K562 treated with DMSO at 1 percent for 48 hours (cell line): Measurements from ENCODE around the gene C22orf42. TPM values are rescaled to one million over a fixed set of nuclear protein-coding genes. Genes with fewer than 3 reads are reported as not detected.

ENCODE experiments used
- total RNA-seq: library from RNA; unstranded; fragments of 300-600 nt; gene quantifications from 2 replicates; pipeline ENCODE4 v1.2.3, GENCODE V29; 2022; ENCODE audit warnings: low replicate concordance; ENCODE audit errors: extremely low read depth

C22orf42 gene, protein sequence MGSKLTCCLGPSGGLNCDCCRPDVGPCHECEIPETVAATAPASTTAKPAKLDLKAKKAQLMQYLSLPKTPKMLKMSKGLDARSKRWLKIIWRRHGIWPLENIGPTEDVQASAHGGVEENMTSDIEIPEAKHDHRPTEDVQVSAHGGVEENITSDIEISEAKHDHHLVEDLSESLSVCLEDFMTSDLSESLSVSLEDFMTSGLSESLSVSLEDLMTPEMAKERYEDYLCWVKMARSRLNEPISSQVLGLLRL
- not detected in 2 replicates for total RNA-seq

DNA sequence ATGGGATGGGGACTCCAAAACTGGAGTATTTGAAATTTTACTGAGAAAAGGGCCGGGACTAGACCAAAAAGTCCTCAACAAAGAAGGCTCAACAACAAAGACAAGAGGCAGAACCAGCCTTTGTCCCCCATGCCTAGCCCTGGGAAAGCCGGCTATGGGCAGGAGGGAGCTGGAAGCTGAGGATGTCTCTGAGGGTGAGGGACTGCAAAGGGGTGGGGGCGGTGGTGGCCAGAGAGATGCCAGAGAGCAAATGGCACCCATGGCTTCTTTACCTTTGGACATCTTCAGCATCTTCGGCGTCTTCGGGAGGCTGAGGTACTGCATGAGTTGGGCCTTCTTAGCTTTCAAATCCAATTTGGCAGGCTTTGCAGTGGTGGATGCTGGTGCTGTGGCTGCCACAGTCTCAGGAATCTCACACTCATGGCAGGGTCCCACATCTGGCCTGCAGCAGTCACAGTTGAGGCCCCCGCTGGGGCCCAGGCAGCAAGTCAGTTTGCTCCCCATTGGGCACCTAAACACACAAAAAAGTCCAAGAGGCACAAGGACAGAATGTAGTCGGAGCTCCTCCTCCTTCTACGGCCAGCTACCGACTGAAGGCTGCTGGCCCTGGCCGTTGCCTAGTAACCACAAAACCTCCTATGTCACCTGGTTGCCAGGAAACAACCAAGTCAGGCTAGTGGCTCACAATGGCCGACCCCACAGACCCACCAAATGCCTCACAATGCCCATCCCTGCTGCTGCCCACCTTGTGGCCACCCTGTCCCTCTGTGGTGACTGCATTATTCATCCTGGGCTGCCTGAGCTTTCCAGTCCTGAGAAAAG is at the start of gene C22orf42:
Gene C22orf42 (minus strand): TSS at position 592 of the 822 bp plus-strand sequence. CDS start 88 bp downstream, at position 504.

DNA sequence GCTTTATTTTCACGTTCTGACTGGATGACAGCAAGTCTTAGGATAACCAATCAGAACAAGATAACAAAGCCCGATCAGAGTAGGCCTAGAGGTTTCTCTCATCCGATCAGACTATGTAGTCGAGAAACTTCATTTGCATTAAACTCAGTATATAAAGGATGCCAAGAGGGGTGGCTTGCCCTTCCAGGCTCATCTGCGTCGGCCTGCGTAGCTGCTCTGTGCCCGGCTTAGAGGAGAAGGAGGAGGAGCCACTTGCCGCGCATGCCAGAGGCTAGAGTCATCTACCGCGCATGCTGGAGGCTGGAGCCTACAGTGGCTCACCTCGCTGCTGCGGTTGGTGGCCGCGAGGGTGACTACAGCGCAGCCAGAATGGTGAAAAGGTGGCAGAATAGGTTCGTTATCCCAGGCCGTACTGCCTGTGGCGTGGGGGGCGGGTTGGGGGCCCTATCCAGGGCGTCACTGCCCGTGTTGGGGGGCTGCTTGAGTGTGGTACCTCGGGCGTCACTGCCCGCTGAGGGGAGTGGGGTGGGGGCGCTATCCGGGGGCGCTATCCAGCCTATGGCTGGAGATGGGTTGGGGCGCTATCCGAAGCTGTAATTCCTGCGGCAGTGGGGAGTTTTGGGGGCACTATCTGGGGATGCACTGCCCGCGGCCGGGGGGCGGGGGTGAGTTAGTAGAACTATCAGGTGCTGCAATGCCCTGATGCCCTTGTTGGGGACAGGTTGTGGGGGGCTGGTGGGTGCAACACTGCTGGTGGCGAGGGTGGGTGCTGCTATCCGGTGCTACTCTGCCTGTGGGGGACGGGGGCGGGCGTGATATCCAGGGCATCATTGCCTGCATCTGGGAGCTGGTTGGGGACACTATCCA is 46.0 kb upstream of the C22orf42 start, which contains the start of gene RFPL2:
Gene RFPL2 (minus strand): TSS at position 218 of the 867 bp plus-strand sequence. CDS start 2,622 bp downstream, outside the sequence.

Other genes starting within 250 kb of the C22orf42 start
- not detected in 2 replicates for gene YWHAH, start 214.8 kb downstream of the C22orf42 start, total RNA-seq
- not detected in 2 replicates for gene SLC5A1, start 116.0 kb downstream of the C22orf42 start, total RNA-seq
- not detected in 2 replicates for gene RFPL2, start 45.8 kb upstream of the C22orf42 start, total RNA-seq
- not detected in 2 replicates for gene SLC5A4, start 96.0 kb upstream of the C22orf42 start, total RNA-seq
- not detected in 2 replicates for gene RFPL3, start 198.6 kb upstream of the C22orf42 start, total RNA-seq